ENCODE data around the gene ZP3.
"Not testable (repeated sequence)": the region's sequence is repeated elsewhere in the genome, so short reads cannot be mapped to it uniquely, and the experiment has no call there.

ZP3 gene

DNA sequence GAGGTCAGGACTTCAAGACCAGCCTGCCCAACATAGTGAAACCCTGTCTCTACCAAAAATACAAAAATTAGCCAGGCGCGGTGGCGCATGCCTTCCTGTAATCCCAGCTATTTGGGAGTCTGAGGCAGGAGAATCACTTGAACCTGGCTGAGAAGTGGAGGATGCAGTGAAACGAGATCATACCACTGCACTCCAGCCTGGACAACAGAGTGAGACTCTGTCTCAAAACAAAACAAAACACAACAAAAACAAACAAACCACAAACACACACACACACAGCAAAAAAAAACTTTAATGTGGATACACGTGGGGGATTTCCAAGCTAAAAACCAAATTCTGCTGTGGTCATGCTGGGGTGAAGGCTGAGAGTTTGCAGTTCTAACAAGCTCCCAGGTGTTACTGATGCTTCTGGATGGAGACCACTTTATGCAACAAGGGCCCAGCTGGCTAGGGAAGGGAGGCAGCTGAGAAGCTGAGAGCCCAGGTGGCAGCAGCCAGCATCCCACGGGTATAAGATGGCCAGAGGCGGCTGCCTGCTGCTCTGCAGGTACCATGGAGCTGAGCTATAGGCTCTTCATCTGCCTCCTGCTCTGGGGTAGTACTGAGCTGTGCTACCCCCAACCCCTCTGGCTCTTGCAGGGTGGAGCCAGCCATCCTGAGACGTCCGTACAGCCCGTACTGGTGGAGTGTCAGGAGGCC is at the start of gene ZP3:
TSS of gene ZP3 (plus strand) at position 538 of the 699 bp plus-strand sequence. CDS start at position 553, 15 bp downstream.
- FAIRE-seq (no peak), DNase-seq (ENCODE audit: insufficient read length, low spot score) (no peak)
- TF ChIP-seq POLR2A (IDR thresholded peaks at IDR 0.05; ENCODE audit: low read depth, low read length) = no peak

GRCh38 chr7:76375251-76375650 is 49.5 kb upstream of the ZP3 start:
- FAIRE-seq (no peak), DNase-seq (ENCODE audit: insufficient read length, low spot score) (no peak)
- no peak for TF ChIP-seq POLR2A (IDR thresholded peaks at IDR 0.05; ENCODE audit: low read depth, low read length)

DNA sequence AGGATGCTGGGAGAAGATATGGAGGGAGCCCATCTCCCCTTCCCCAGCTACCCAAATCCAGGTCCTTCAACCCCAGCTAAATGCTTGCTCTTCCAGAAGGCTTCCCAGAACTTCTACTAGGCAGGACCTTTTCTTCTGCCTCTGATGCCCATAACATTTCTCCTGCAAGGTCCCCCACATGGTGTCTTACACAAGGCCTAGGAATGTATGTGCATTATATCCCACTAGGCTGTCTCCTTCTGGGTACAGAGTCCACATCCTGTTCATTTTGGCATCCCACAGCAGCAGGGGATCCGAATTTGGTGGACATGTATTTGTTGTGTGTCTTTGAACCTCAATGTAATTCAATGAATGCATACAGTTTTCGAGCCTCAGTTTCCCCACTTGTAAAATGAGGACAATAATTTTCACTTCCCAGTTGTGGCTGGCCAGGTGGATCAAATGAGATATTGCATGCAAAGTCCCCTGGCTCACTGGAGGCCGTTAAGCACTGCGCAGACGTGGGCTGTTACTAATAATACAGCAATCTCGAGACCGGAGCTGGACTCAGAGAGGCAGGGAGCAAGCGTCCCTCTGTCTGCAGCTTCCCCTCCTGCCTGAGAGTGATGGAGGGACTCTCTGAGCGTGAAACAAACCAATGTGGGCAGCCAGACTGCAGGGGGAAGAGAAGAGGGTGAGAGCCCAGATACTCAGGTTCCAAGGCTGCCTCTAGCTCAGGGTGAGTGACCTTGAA is 47.4 kb upstream of the ZP3 start:
- TF ChIP-seq POLR2A (IDR thresholded peaks at IDR 0.05; ENCODE audit: low read depth, low read length) = no peak
- no peak for FAIRE-seq
- DNase-seq (ENCODE audit: insufficient read length, low spot score) = no peak

DNA sequence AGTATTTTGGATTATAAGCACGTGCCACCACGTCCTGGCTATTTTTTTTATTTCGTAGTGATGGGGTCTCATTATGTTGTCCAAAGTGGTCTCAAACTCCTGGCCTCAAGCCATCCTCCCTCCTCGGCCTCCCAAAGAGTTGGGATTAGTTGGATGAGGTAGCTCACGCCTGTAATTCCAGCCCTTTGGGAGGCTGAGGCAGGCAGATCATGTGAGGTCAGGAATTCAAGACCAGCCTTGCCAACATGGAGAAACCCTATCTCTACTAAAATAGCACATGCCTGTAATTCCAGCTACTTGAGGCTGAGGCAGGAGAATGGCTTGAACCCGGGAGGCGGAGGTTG is 44.2 kb upstream of the ZP3 start:
- FAIRE-seq = no peak

GRCh38 chr7:76381814-76382213 is 42.9 kb upstream of the ZP3 start:
- no peak for TF ChIP-seq POLR2A (IDR thresholded peaks at IDR 0.05; ENCODE audit: low read depth, low read length)
- no peak for FAIRE-seq

More for the DNA sequence above, 44.2 kb upstream of the ZP3 start:
- no peak for DNase-seq (ENCODE audit: insufficient read length, low spot score)
- TF ChIP-seq POLR2A (IDR thresholded peaks at IDR 0.05; ENCODE audit: low read depth, low read length) = no peak

GRCh38 chr7:76383089-76383944 is 41.4 kb upstream of the ZP3 start:
- DNase-seq (ENCODE audit: insufficient read length, low spot score) = no peak
- no peak for TF ChIP-seq POLR2A (IDR thresholded peaks at IDR 0.05; ENCODE audit: low read depth, low read length)
- no peak for FAIRE-seq

More at GRCh38 chr7:76381814-76382213, 42.9 kb upstream of the ZP3 start:
- no peak for DNase-seq (ENCODE audit: insufficient read length, low spot score)

GRCh38 chr7:76386691-76387260 is 38.0 kb upstream of the ZP3 start:
- FAIRE-seq = no peak
- no peak for DNase-seq (ENCODE audit: insufficient read length, low spot score)
- no peak for TF ChIP-seq POLR2A (IDR thresholded peaks at IDR 0.05; ENCODE audit: low read depth, low read length)

- DNase-seq (ENCODE audit: insufficient read length, low spot score); FAIRE-seq: not testable (repeated sequence)
Measured at GRCh38 chr7:76387789-76388188, 37.0 kb upstream of the ZP3 start.

GRCh38 chr7:76390092-76390491 is 34.7 kb upstream of the ZP3 start:
- TF ChIP-seq POLR2A (IDR thresholded peaks at IDR 0.05; ENCODE audit: low read depth, low read length) = no peak
- DNase-seq (ENCODE audit: insufficient read length, low spot score) (no peak), FAIRE-seq (no peak)

DNA sequence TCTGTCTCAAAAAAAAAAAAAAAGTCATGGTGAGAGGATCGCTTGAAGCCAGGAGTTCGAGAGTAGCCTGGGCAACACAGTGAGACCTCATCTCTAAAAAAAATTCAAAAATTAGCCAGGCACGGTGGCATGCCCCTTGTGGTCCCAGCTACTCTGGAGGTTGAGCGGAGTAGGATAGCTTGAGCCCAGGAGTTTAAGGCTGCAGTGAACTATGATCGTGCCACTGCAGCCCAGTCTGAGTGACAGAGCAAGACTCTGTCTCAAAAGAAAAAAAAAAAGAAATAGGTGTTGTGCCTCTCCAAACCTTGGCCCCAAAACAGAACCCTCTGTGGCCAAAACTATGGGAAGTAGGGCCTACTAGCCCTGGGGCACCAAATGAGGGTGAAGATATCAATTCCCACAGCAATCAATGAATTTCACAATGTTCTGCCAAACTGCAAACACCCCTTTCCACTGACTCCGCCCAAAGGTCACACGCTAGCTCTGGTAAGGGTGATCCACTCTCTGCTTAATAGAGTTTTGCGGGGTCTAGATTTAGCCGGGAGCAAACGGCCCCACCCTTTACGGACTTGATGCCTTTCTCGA is 32.1 kb upstream of the ZP3 start:
- no peak for TF ChIP-seq POLR2A (IDR thresholded peaks at IDR 0.05; ENCODE audit: low read depth, low read length)
- FAIRE-seq (no peak), DNase-seq (ENCODE audit: insufficient read length, low spot score) (no peak)

GRCh38 chr7:76393116-76394031 is 31.4 kb upstream of the ZP3 start:
- no peak for FAIRE-seq

GRCh38 chr7:76394957-76395356 is 29.8 kb upstream of the ZP3 start:
- no peak for TF ChIP-seq POLR2A (IDR thresholded peaks at IDR 0.05; ENCODE audit: low read depth, low read length)
- DNase-seq (ENCODE audit: insufficient read length, low spot score) (no peak), FAIRE-seq (no peak)

More at GRCh38 chr7:76393116-76394031, 31.4 kb upstream of the ZP3 start:
- TF ChIP-seq POLR2A (IDR thresholded peaks at IDR 0.05; ENCODE audit: low read depth, low read length) = peak; percentile 83
- peak; percentile 93 for DNase-seq (ENCODE audit: insufficient read length, low spot score)

- FAIRE-seq; DNase-seq (ENCODE audit: insufficient read length, low spot score): not testable (repeated sequence)
Measured at GRCh38 chr7:76395605-76395964, 29.2 kb upstream of the ZP3 start.
